HG02798 (cell line): ENCODE measurements around the gene RORC.
A peak's percentile ranks its signal among the peaks of the same experiment; 100 is the strongest.
"Not testable (repeated sequence)": the region's sequence is repeated elsewhere in the genome, so short reads cannot be mapped to it uniquely, and the experiment has no call there.

Source experiments
- ATAC-seq: cut with Tn5 transposase; IDR thresholded peaks from one replicate; pipeline ENCODE4 v1.9.1; 2021; ENCODE audit warnings: mild to moderate bottlenecking; ENCODE audit not compliant: unreplicated experiment, poor library complexity

Gene RORC

GRCh38 chr1:151780736-151781135, 50.9 kb downstream of the RORC start:
- ATAC-seq: not testable (repeated sequence)

- ATAC-seq: no peak
Measured at GRCh38 chr1:151779852-151780251, 51.8 kb downstream of the RORC start.

GRCh38 chr1:151777317-151777716, 54.3 kb downstream of the RORC start:
- no peak for ATAC-seq

GRCh38 chr1:151776665-151777062, 54.9 kb downstream of the RORC start:
- no peak for ATAC-seq

- ATAC-seq: no peak
Measured at GRCh38 chr1:151775894-151776664, 55.5 kb downstream of the RORC start.

- no peak for ATAC-seq
Measured at GRCh38 chr1:151774256-151774922, 57.2 kb downstream of the RORC start.

GRCh38 chr1:151773702-151774101, 57.9 kb downstream of the RORC start:
- ATAC-seq: no peak

- not testable (repeated sequence) for ATAC-seq
Measured at GRCh38 chr1:151769270-151769669, 62.3 kb downstream of the RORC start.

- ATAC-seq: not testable (repeated sequence)
Measured at GRCh38 chr1:151768351-151769066, 63.1 kb downstream of the RORC start.

- ATAC-seq: no peak
Measured at GRCh38 chr1:151763990-151764389, 67.6 kb downstream of the RORC start.

- ATAC-seq: peak; percentile 94
Measured at GRCh38 chr1:151762941-151763921, 68.4 kb downstream of the RORC start, which contains the start of gene MRPL9. Gene MRPL9, minus strand, starts transcription at chr1:151763496. Its CDS starts 17 bp downstream, at chr1:151763479.

GRCh38 chr1:151760597-151761385, 70.8 kb downstream of the RORC start:
- ATAC-seq: no peak

GRCh38 chr1:151759241-151759640, 72.4 kb downstream of the RORC start:
- ATAC-seq: no peak

- ATAC-seq: no peak
Measured at GRCh38 chr1:151756291-151756690, 75.3 kb downstream of the RORC start.
